A673 (cell line): ENCODE measurements around the gene TENM4. TPM values are rescaled to one million over a fixed set of nuclear protein-coding genes. Genes with fewer than 3 reads are reported as not detected.

ENCODE experiments used
- BruUV-seq: library from RNA; stranded (reverse); fragments of 400-500 nt; replicated peaks from 2 replicates; lab custom pipeline; 2021; lab: Mats Ljungman, UMichigan
- CTCF ChIA-PET: fragments of 300-600 bp; sonication (Branson Sonifier 250); formaldehyde crosslinking; loops from one replicate; lab custom pipeline; 2022; ENCODE audit warnings: antibody characterized with exemption; lab: Charles Lee
- POLR2A ChIA-PET: fragments of 300-600 bp; sonication (Branson Sonifier 250); formaldehyde crosslinking; loops from one replicate; lab custom pipeline; 2022; ENCODE audit warnings: antibody characterized with exemption; ENCODE audit not compliant: low non-redundant PET; lab: Charles Lee
- DNase-seq: peaks from one replicate; pipeline ENCODE4 v3.0.0-alpha.2; 2015; ENCODE audit warnings: low spot score
- H3K27ac ChIP-seq: fragments of 200-600 bp; sonication (generic); 2 replicates; pipeline ENCODE4 v1.5.1; 2016; ENCODE audit warnings: mixed run types, low read depth, mild to moderate bottlenecking, mixed read lengths, antibody characterized with exemption, low read length; ENCODE audit not compliant: poor library complexity, severe bottlenecking
- H3K27me3 ChIP-seq: fragments of 200-600 bp; sonication (generic); replicated peaks from 2 replicates; pipeline ENCODE4 v1.6.1; 2017; ENCODE audit warnings: mixed run types, low read depth, mild to moderate bottlenecking, mixed read lengths, antibody characterized with exemption, low read length; ENCODE audit not compliant: insufficient read depth, poor library complexity
- H3K36me3 ChIP-seq: fragments of 200-600 bp; sonication (generic); 2 replicates; pipeline ENCODE4 v1.6.1; 2016; ENCODE audit warnings: mixed run types, mild to moderate bottlenecking, mixed read lengths, antibody characterized with exemption, low read length; ENCODE audit not compliant: insufficient read depth, poor library complexity, severe bottlenecking
- H3K4me1 ChIP-seq: fragments of 200-600 bp; sonication (generic); 2 replicates; pipeline ENCODE4 v1.6.1; 2017; ENCODE audit warnings: mixed run types, mild to moderate bottlenecking, mixed read lengths, antibody characterized with exemption, low read length; ENCODE audit not compliant: insufficient read depth, poor library complexity, severe bottlenecking
- H3K4me3 ChIP-seq: fragments of 200-600 bp; sonication (generic); 2 replicates; pipeline ENCODE4 v1.5.1; 2016; ENCODE audit warnings: low read depth, mixed run types, mild to moderate bottlenecking, mixed read lengths, low read length; ENCODE audit not compliant: poor library complexity, severe bottlenecking
- H3K9me3 ChIP-seq: fragments of 200-600 bp; sonication (generic); 2 replicates; pipeline ENCODE4 v1.6.1; 2016; ENCODE audit warnings: mixed run types, low read depth, mild to moderate bottlenecking, mixed read lengths, antibody characterized with exemption, low read length; ENCODE audit not compliant: poor library complexity, severe bottlenecking
- EZH2 ChIP-seq: fragments of 200-600 bp; sonication (generic); IDR thresholded peaks from 2 replicates; pipeline ENCODE4 v1.6.1; 2017; ENCODE audit warnings: borderline replicate concordance, low read depth, mild to moderate bottlenecking, mixed read lengths, antibody characterized with exemption, low read length; ENCODE audit not compliant: poor library complexity, severe bottlenecking
- intact Hi-C: fragments of 100-400 bp; cut with micrococcal nuclease; formaldehyde crosslinking; loops from one replicate; pipeline ENCODE4 v1.10.0; 2022; ENCODE audit not compliant: unreplicated experiment
- total RNA-seq: library from RNA; stranded (reverse); gene quantifications from 2 replicates; pipeline ENCODE4 v1.2.3, GENCODE V29; 2021
- TF ChIP-seq, protein P1 (sequence below): fragments of 300-800, 200-600 bp; sonication (generic); conservative IDR thresholded peaks from 2 replicates; pipeline ENCODE4 v1.5.1; 2017; ENCODE audit warnings: low read depth, mild to moderate bottlenecking, antibody characterized with exemption, low read length, moderate library complexity, mixed read lengths

The TENM4 gene
- total RNA-seq, 1 experiment from 2014 or later = 0.11 TPM

GRCh38 chr11:79090191-79090705 lies 350.6 kb downstream of the TENM4 start:
- CTCF ChIA-PET = no interaction called here
- no peaks in the 10 kb centered on the region for H3K27me3 ChIP-seq
- POLR2A ChIA-PET = no interaction called here
- TF ChIP-seq, protein P1, sequence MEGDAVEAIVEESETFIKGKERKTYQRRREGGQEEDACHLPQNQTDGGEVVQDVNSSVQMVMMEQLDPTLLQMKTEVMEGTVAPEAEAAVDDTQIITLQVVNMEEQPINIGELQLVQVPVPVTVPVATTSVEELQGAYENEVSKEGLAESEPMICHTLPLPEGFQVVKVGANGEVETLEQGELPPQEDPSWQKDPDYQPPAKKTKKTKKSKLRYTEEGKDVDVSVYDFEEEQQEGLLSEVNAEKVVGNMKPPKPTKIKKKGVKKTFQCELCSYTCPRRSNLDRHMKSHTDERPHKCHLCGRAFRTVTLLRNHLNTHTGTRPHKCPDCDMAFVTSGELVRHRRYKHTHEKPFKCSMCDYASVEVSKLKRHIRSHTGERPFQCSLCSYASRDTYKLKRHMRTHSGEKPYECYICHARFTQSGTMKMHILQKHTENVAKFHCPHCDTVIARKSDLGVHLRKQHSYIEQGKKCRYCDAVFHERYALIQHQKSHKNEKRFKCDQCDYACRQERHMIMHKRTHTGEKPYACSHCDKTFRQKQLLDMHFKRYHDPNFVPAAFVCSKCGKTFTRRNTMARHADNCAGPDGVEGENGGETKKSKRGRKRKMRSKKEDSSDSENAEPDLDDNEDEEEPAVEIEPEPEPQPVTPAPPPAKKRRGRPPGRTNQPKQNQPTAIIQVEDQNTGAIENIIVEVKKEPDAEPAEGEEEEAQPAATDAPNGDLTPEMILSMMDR = no peak
- no peak for TF ChIP-seq EZH2
- DNase-seq = no peak
- no peaks in the 10 kb centered on the region for H3K36me3 ChIP-seq
- no peak overlapping the region for H3K4me3 ChIP-seq
- no peaks in the 10 kb centered on the region for H3K4me1 ChIP-seq
- no peak overlapping the region for H3K27ac ChIP-seq
- no peaks in the 10 kb centered on the region for H3K9me3 ChIP-seq
- intact Hi-C loops = no loop called here
- no TSS peak for BruUV-seq

GRCh38 chr11:79089601-79090000 lies 351.2 kb downstream of the TENM4 start:
- TF ChIP-seq, protein P1 = no peak
- no peak for TF ChIP-seq EZH2
- ChIA-PET POLR2A (no interaction called here), CTCF (no interaction called here)
- H3K27me3 ChIP-seq = no peaks in the 10 kb centered on the region
- H3K9me3 ChIP-seq = no peaks in the 10 kb centered on the region
- H3K4me1 ChIP-seq = no peaks in the 10 kb centered on the region
- no peak overlapping the region for H3K4me3 ChIP-seq
- no peaks in the 10 kb centered on the region for H3K36me3 ChIP-seq
- no peak for DNase-seq
- intact Hi-C loops = no loop called here
- no TSS peak for BruUV-seq
- no peak overlapping the region for H3K27ac ChIP-seq

- intact Hi-C loops = no loop called here
- no TSS peak for BruUV-seq
- ChIA-PET POLR2A (no interaction called here), CTCF (no interaction called here)
- TF ChIP-seq EZH2 = no peak
- TF ChIP-seq, protein P1 = no peak
- no peaks in the 10 kb centered on the region for H3K9me3 ChIP-seq
- H3K36me3 ChIP-seq = no peaks in the 10 kb centered on the region
- H3K27me3 ChIP-seq = no peaks in the 10 kb centered on the region
- no peaks in the 10 kb centered on the region for H3K4me1 ChIP-seq
- DNase-seq = no peak
- no peak overlapping the region for H3K27ac ChIP-seq
- H3K4me3 ChIP-seq = no peak overlapping the region
Measured at GRCh38 chr11:79088967-79089366, 351.9 kb downstream of the TENM4 start.
